Measurements from ENCODE around the gene ANO6.

GRCh38 chr12:45304514-45305178 lies 88.8 kb downstream of the ANO6 start:
- TF ChIP-seq ZNF274 (IDR thresholded peaks at IDR 0.05; ENCODE audit: low read depth, low read length) (no peak), YY1 (IDR thresholded peaks at IDR 0.05; ENCODE audit: insufficient read depth, insufficient read length) (no peak), SUZ12 (IDR thresholded peaks at IDR 0.05; ENCODE audit: extremely low read depth, insufficient read depth, insufficient read length) (no peak)
